Measurements from ENCODE around the gene HHAT.
A peak's percentile ranks its signal among the peaks of the same experiment; 100 is the strongest.
"Not testable (repeated sequence)": the region's sequence is repeated elsewhere in the genome, so short reads cannot be mapped to it uniquely, and the experiment has no call there.

The HHAT gene

GRCh38 chr1:210413951-210414350, 85.2 kb downstream of the HHAT start:
- no peak for DNase-seq
- intact Hi-C loops (cut with DNase I), result no loop called here

DNA sequence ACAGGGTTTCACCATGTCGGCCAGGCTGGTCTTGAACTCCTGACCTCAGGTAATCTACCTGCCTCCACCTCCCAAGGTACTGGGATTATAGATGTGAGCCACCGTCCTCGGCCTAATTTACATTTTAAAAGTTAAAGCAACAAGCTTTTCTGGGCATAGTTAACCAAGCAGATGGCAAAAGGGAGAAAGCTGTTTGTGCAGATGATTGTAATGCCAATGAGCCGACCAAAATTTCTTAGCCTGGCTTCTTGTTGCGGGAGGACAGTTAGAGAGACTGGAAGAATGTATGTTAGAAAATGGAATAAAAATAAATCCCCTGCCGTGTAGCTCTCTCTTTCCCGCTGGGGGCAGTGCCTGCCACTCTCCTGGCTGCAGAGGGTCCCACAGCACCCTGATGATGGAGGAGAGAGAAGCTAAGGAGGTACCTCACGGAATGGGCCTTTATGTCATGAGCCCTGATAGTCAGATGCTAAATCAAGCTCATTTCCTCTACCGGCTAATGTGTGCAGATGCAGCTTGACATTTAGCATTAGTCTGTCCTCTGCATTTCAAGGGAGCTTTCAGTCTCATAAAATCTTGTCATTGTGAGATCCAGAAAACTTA, 87.2 kb downstream of the HHAT start:
- intact Hi-C loops (cut with DNase I), result no loop called here
- no peak for DNase-seq

GRCh38 chr1:210416681-210417080, 88.0 kb downstream of the HHAT start:
- DNase-seq, result no peak
- intact Hi-C loops (cut with DNase I), result no loop called here

- DNase-seq, result no peak
Observed at GRCh38 chr1:210417881-210418280, 89.2 kb downstream of the HHAT start.

GRCh38 chr1:210418863-210419650, 90.4 kb downstream of the HHAT start:
- intact Hi-C loops (cut with DNase I), result no loop called here
- DNase-seq, result no peak

More at GRCh38 chr1:210417881-210418280, 89.2 kb downstream of the HHAT start:
- intact Hi-C loops (cut with DNase I), result no loop called here

DNA sequence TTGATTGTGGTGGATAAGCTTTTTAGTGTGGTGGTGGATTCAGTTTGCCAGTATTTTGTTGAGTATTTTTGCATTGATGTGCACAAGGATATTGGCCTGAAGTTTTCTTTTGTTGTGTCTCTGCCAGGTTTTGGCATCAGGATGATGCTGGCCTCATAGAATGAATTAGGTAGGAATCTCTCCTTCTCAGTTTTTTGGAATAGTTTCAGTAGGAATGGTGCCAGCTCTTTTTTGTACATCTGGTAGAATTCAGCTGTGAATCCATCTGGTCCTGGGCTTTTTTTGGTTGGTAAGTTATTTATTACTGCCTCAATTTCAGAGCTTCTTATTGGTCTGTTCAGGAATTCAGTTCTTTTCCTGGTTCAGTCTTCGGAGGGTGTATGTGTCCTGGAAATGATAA, 98.0 kb downstream of the HHAT start:
- intact Hi-C loops (cut with DNase I), result not testable (repeated sequence)

GRCh38 chr1:210428696-210429095, 100.0 kb downstream of the HHAT start:
- no peak for DNase-seq
- intact Hi-C loops (cut with DNase I), result no loop called here

More for the DNA sequence above, 98.0 kb downstream of the HHAT start:
- not testable (repeated sequence) for DNase-seq

DNA sequence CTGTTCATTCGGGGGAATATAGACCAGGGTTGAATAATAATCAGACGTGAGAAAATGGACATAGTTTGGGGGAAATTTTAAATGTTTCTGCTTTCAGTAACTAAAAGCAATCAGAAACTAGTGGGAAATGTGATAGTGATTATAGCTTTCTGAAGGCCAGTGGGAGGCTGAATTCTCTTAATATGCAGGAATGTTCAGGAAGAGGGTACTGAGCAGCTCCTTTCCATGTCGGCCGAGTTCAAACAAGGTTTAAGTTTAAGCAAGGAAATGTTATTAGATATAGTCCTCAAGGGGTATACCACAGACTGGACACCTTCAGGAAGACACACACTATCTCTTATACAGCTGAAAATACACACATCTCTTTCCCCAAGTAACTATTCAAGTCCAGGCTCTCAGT, 105.5 kb downstream of the HHAT start:
- intact Hi-C loops (cut with DNase I), result no loop called here
- no peak for DNase-seq

DNA sequence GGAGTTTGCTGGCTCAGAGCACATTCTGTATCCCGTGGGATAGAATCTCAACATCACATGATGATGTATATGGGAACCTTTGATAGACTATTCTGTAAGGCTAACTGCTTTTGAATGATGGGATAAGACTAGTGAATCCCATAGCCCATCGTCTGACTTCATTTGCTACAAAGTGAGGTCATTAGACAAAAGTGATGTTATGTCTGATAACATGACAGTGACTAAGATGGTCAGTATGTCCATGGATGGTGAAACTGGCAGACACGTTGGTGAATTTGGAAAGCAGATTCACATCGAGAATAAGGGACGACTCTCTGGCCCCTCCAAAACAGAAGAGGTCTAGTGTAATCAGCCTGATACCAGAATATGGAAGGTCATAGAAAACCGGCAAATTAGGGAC, 108.4 kb downstream of the HHAT start:
- intact Hi-C loops (cut with DNase I), result no loop called here
- no peak for DNase-seq

DNA sequence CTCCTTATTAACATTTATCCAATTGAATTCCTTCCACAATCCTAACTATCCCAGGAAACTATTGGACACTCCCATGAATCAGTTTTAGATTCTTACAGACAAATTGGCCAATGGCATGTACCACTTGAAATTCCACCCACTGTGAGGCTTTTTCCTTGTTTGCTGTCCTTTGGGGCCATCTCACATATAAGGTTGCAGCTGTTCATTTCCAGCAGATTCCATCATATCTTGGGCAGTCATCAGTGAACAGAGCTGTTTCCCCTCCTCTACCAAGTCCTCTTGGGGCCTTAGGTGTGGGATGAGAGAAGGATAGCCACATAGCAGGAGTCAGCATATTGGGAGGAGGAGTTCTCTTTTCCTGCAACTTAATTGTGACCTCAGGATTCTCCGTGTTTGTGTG, 109.1 kb downstream of the HHAT start:
- intact Hi-C loops (cut with DNase I), result no loop called here
- DNase-seq, result no peak

- intact Hi-C loops (cut with DNase I), result no loop called here
- no peak for DNase-seq
Observed at GRCh38 chr1:210438928-210439841, 110.5 kb downstream of the HHAT start.

- DNase-seq, result no peak
- intact Hi-C loops (cut with DNase I), result no loop called here
Observed at GRCh38 chr1:210440081-210440480, 111.4 kb downstream of the HHAT start.

DNA sequence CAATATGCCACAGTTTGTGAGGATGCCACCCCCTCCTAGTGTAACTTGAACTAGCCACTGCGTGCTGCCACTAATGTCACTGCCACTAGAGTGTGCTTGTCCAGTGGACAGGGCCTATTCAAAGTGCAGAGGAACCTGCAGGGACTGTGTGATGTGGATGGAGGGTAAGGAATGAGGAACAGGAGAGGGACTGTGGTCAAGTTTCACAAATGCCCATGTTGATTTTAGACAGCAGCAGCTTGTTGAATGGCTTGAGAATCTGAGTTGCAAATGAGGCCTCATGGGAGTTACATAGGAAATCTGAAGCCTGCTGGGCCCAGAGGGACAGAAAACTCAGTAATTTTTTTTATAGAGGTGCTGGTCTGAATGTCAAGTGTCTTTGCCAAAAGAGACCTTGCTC, 112.3 kb downstream of the HHAT start:
- intact Hi-C loops (cut with DNase I), result no loop called here
- DNase-seq, result no peak

DNA sequence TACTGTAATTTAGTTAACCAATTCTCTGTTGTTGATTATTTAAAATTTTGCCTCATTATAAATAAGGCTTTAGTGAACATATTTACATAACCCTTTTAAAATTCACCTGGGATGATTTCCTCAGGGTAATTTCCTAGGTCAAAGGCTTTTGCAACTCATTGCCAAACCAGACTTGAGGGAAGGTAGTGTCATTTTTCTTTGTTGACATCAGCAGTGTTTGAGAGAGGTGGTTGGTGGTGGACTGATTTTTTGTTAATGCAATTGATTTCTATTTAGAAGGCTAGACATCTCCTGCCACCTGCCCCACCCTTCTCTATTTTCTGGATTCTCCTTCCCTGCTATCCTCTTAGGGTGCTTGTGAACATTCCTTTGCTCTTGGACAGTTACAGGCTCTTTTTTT, 116.8 kb downstream of the HHAT start:
- intact Hi-C loops (cut with DNase I), result no loop called here
- DNase-seq, result no peak

- no peak for DNase-seq
- intact Hi-C loops (cut with DNase I), result no loop called here
Observed at GRCh38 chr1:210445931-210446330, 117.2 kb downstream of the HHAT start.

DNA sequence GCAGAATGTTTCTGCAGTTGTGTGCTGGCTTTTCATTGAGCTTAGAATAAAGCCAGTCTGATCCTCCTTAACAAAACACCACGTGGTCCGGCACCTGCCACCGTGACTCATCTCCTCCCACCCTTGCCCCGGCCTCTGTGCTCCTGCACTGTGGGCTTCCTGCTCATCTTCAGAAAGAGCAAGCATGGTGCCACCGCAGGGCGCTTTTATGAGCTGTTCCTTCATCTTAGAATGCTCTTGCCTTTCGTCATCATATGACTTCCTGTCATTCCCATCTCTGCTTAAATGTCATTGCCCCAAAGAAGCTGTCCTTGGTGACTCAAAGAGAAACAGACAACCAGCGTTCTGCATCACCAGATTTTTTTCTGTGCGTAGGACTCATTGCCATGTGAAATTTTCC, 117.8 kb downstream of the HHAT start:
- intact Hi-C loops (cut with DNase I), result no loop called here
- peak; percentile 51 to 93 (median 78) for DNase-seq

DNA sequence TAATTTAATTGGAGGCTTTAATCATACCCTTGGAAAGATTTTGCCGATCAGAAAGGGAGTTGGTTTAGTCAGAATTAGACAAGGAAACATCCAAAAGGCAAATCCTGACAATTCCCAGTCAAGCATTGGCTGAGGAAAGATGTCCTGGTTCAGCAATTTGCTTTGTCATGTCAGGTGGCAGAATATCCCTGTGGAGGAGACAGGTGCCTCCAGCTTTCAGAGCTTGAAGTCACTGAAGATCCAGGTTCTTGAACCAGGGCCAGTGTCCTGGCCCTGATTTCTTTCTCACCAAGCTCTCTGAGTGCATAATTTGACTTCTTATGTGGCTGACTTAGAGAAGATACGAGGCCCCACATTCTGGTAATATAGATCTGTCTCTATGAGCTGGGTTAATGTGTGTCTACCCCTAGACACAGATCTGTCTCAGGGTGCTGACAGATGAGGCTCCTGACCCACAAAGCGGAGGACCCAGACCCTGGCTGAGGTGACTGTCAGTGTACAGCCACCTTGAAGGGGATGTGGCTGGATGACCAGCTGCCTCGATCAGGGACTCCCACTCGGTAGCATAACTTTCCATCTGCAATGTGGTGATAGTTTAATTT, 118.9 kb downstream of the HHAT start:
- intact Hi-C loops (cut with DNase I), result loop anchor here (2.0 kb wide), 1 partner anchor 687 kb away; the partner anchor contains the start of gene KCNH1
- no peak for DNase-seq

GRCh38 chr1:210448297-210448892, 119.7 kb downstream of the HHAT start:
- intact Hi-C loops (cut with DNase I), result loop anchor here (2.0 kb wide), 1 partner anchor 686 kb away; the partner anchor contains the start of gene KCNH1
- peak in 26 of 42 donors; percentile 11 to 85 (median 56) for DNase-seq

All from head of caudate nucleus (tissue), 42 donors.